K562 (cell line): ENCODE measurements around the gene ICA1. TPM values are rescaled to one million over a fixed set of nuclear protein-coding genes. Genes with fewer than 3 reads are reported as not detected.

ENCODE experiments used
- CREBBP ChIP-seq: IDR thresholded peaks from one replicate; pipeline ENCODE4 v1.6.1; 2012; ENCODE audit warnings: low read depth, mild to moderate bottlenecking, control low read depth, inconsistent platforms, low read length
- CSDE1 ChIP-seq, 2 experiments: fragments of 450-650 bp; IDR thresholded peaks; 2 replicates each; pipeline ENCODE4 v1.6.1; 2016; ENCODE audit warnings: mild to moderate bottlenecking in 1 of 2
- RBM39 ChIP-seq: fragments of 200-400 bp; formaldehyde crosslinking; optimal IDR thresholded peaks from 2 replicates; pipeline ENCODE3; 2018; ENCODE audit warnings: low read depth, low read length
- TAL1 ChIP-seq: fragments of 450-650 bp; IDR thresholded peaks from 2 replicates; pipeline ENCODE4 v1.6.1; 2016; ENCODE audit warnings: mild to moderate bottlenecking
- TOE1 ChIP-seq, 2 experiments: fragments of 450-650 bp in 1 of 2; sonication (generic) in 1 of 2; formaldehyde crosslinking in 1 of 2; IDR thresholded peaks; 2 replicates each; pipeline versions ENCODE4 v1.7.1 to v1.8.0; 2016 to 2022; ENCODE audit warnings: borderline replicate concordance in 2 of 2, mild to moderate bottlenecking in 2 of 2, antibody characterized with exemption in 1 of 2, inconsistent platforms in 1 of 2, low read depth in 1 of 2, missing genetic modification reagents in 1 of 2, moderate library complexity in 1 of 2
- YY1 ChIP-seq, 3 experiments: IDR thresholded peaks; 2 replicates each; pipeline ENCODE4 v1.6.1; 2011; ENCODE audit warnings: low read length in 2 of 3, mild to moderate bottlenecking in 2 of 3, moderate library complexity in 2 of 3, borderline replicate concordance in 1 of 3, control low read depth in 1 of 3, low read depth in 1 of 3; ENCODE audit not compliant: insufficient read depth in 3 of 3, insufficient replicate concordance in 2 of 3, control insufficient read depth in 1 of 3, insufficient read length in 1 of 3; ENCODE audit errors: extremely low read depth in 1 of 3
- ZBTB17 ChIP-seq: fragments of 450-650 bp; formaldehyde crosslinking; IDR thresholded peaks from 2 replicates; pipeline ENCODE4 v1.4.0; 2020; ENCODE audit warnings: mild to moderate bottlenecking
- ZNF184 ChIP-seq: sonication (generic); formaldehyde crosslinking; IDR thresholded peaks from 2 replicates; pipeline ENCODE4 v1.5.0; 2020; ENCODE audit warnings: missing genetic modification reagents
- ZNF217 ChIP-seq: sonication (generic); formaldehyde crosslinking; IDR thresholded peaks from 2 replicates; pipeline ENCODE4 v1.8.0; 2022; ENCODE audit warnings: mild to moderate bottlenecking, missing genetic modification reagents
- polyA plus RNA-seq, 8 experiments: library from polyadenylated mRNA; depleted of rRNA in 4 of 8; stranded (reverse) in 5 of 8; unstranded in 3 of 8; fragments of >200 nt; fragmentation: Nextera tagmentation in 2 of 8; fragmentation: Illumina TruSeq in 1 of 8; extraction: Ambion mirVana in 2 of 8; extraction: Trizol in 1 of 8; gene quantifications; 2 replicates each; pipeline versions ENCODE4 v1.2.1 to v1.2.3, GENCODE V29; 2011 to 2014; ENCODE audit warnings: inconsistent platforms in 1 of 8, missing spikeins in 1 of 8
- total RNA-seq, 7 experiments: library from RNA; depleted of rRNA in 6 of 7; stranded (reverse); fragments of >200 nt in 6 of 7; fragmentation: Illumina TruSeq in 2 of 7; extraction: Trizol in 2 of 7; gene quantifications; 2 replicates each; pipeline versions ENCODE4 v1.2.1 to v1.2.3, GENCODE V29; 2011 to 2021; ENCODE audit warnings: low replicate concordance in 1 of 7
- TF ChIP-seq, protein P1 (sequence below): sonication (generic); formaldehyde crosslinking; IDR thresholded peaks from 2 replicates; pipeline ENCODE4 v1.8.0; 2022; ENCODE audit warnings: mild to moderate bottlenecking, missing genetic modification reagents
- TF ChIP-seq, protein P2 (sequence below): fragments of 450-650 bp; IDR thresholded peaks from 2 replicates; pipeline ENCODE4 v1.6.1; 2018; ENCODE audit not compliant: partially characterized antibody
- TF ChIP-seq, protein P3 (sequence below), 3 experiments: IDR thresholded peaks in 2 of 3; conservative IDR thresholded peaks in 1 of 3; 2 replicates each; pipeline ENCODE4 v1.5.1; 2011 to 2012; ENCODE audit warnings: low read length in 3 of 3, mild to moderate bottlenecking in 3 of 3, control low read depth in 2 of 3, improper control_type of control experiment in 1 of 3, inconsistent platforms in 1 of 3, low read depth in 1 of 3, mixed read lengths in 1 of 3, moderate library complexity in 1 of 3; ENCODE audit not compliant: insufficient read depth in 2 of 3
- TF ChIP-seq, protein P4 (sequence below): fragments of 450-650 bp; IDR thresholded peaks from 2 replicates; pipeline ENCODE4 v1.7.0; 2016; ENCODE audit warnings: borderline replicate concordance

Gene ICA1
- total and polyA plus RNA-seq, 9 of the 15 experiments (the other 6 are each of a cell fraction or from before 2014, with no cell fraction given), result 7.1 to 22.3 (median 16.4) TPM

DNA sequence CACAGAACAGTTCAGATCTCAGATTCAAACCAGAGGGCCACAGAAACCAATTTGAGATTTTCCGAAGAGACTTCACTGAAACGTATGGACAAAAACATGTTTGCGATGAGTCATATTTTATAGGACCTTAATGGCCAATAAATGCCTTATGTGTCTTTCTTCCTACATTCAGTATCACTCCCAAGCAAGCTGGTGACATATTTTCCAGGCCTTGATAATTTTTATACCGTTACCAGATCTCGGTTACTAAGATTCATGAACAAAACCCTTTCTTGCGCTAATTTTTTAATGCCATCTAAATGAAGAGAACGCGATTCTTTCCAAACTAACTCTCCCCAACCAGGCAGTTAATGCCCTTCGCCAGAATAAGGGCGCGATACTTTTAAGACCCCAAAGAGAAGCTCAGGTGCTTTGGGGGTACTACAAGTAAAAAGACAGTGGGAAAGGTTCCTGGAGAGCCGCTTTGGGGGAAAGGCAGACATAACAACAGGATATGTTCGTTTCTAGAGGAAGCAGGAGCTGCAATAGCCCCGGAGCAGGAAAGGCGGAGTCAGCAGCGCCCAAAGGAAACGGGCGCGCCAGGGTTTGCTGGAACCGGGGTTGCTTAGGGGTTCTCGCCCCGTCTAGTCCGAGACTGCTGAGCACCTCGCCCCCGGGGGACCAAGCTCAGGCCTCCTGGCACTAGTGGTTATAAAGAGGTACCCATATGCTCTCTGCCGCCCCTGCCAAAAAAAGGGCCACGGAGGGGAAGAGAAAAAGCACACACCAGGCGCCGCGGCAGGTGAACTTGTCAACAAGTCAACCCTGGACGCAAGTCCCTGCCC lies 884 bp downstream of the ICA1 start (continued):
- no peak for TF ChIP-seq ZBTB17 (CRISPR knock-in tag)
- peak in 1 of 3 experiments; percentile 22 for TF ChIP-seq YY1 (IDR thresholded peaks at IDR 0.05; ENCODE audit: borderline replicate concordance in 1 of 3, control insufficient read depth in 1 of 3, extremely low read depth in 1 of 3, insufficient read depth in 3 of 3, insufficient read length in 1 of 3, insufficient replicate concordance in 2 of 3, low read depth in 1 of 3, low read length in 2 of 3)
- TF ChIP-seq TAL1, result no peak
- TF ChIP-seq, protein P1, sequence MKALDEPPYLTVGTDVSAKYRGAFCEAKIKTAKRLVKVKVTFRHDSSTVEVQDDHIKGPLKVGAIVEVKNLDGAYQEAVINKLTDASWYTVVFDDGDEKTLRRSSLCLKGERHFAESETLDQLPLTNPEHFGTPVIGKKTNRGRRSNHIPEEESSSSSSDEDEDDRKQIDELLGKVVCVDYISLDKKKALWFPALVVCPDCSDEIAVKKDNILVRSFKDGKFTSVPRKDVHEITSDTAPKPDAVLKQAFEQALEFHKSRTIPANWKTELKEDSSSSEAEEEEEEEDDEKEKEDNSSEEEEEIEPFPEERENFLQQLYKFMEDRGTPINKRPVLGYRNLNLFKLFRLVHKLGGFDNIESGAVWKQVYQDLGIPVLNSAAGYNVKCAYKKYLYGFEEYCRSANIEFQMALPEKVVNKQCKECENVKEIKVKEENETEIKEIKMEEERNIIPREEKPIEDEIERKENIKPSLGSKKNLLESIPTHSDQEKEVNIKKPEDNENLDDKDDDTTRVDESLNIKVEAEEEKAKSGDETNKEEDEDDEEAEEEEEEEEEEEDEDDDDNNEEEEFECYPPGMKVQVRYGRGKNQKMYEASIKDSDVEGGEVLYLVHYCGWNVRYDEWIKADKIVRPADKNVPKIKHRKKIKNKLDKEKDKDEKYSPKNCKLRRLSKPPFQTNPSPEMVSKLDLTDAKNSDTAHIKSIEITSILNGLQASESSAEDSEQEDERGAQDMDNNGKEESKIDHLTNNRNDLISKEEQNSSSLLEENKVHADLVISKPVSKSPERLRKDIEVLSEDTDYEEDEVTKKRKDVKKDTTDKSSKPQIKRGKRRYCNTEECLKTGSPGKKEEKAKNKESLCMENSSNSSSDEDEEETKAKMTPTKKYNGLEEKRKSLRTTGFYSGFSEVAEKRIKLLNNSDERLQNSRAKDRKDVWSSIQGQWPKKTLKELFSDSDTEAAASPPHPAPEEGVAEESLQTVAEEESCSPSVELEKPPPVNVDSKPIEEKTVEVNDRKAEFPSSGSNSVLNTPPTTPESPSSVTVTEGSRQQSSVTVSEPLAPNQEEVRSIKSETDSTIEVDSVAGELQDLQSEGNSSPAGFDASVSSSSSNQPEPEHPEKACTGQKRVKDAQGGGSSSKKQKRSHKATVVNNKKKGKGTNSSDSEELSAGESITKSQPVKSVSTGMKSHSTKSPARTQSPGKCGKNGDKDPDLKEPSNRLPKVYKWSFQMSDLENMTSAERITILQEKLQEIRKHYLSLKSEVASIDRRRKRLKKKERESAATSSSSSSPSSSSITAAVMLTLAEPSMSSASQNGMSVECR (CRISPR knock-in tag), result no peak
- TF ChIP-seq, protein P2, sequence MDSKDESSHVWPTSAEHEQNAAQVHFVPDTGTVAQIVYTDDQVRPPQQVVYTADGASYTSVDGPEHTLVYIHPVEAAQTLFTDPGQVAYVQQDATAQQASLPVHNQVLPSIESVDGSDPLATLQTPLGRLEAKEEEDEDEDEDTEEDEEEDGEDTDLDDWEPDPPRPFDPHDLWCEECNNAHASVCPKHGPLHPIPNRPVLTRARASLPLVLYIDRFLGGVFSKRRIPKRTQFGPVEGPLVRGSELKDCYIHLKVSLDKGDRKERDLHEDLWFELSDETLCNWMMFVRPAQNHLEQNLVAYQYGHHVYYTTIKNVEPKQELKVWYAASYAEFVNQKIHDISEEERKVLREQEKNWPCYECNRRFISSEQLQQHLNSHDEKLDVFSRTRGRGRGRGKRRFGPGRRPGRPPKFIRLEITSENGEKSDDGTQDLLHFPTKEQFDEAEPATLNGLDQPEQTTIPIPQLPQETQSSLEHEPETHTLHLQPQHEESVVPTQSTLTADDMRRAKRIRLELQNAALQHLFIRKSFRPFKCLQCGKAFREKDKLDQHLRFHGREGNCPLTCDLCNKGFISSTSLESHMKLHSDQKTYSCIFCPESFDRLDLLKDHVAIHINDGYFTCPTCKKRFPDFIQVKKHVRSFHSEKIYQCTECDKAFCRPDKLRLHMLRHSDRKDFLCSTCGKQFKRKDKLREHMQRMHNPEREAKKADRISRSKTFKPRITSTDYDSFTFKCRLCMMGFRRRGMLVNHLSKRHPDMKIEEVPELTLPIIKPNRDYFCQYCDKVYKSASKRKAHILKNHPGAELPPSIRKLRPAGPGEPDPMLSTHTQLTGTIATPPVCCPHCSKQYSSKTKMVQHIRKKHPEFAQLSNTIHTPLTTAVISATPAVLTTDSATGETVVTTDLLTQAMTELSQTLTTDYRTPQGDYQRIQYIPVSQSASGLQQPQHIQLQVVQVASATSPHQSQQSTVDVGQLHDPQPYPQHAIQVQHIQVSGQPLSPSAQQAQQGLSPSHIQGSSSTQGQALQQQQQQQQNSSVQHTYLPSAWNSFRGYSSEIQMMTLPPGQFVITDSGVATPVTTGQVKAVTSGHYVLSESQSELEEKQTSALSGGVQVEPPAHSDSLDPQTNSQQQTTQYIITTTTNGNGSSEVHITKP, result no peak
- TF ChIP-seq, protein P3, sequence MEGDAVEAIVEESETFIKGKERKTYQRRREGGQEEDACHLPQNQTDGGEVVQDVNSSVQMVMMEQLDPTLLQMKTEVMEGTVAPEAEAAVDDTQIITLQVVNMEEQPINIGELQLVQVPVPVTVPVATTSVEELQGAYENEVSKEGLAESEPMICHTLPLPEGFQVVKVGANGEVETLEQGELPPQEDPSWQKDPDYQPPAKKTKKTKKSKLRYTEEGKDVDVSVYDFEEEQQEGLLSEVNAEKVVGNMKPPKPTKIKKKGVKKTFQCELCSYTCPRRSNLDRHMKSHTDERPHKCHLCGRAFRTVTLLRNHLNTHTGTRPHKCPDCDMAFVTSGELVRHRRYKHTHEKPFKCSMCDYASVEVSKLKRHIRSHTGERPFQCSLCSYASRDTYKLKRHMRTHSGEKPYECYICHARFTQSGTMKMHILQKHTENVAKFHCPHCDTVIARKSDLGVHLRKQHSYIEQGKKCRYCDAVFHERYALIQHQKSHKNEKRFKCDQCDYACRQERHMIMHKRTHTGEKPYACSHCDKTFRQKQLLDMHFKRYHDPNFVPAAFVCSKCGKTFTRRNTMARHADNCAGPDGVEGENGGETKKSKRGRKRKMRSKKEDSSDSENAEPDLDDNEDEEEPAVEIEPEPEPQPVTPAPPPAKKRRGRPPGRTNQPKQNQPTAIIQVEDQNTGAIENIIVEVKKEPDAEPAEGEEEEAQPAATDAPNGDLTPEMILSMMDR (IDR thresholded peaks at IDR 0.05 in 2 of 3, conservative IDR thresholded peaks at IDR 0.05 in 1 of 3; ENCODE audit: insufficient read depth in 2 of 3, low read depth in 1 of 3, low read length in 3 of 3), result no peak
- TF ChIP-seq TOE1 (IDR thresholded peaks at IDR 0.05; ENCODE audit: borderline replicate concordance), result 0 out of 2 replicates have a peak, but pooled peaks have one; percentile 25
- TF ChIP-seq TOE1 (CRISPR knock-in tag; IDR thresholded peaks at IDR 0.05; ENCODE audit: borderline replicate concordance, low read depth), result no peak
- no peak for TF ChIP-seq CSDE1 (IDR thresholded peaks at IDR 0.05)
- no peak for TF ChIP-seq ZNF184 (CRISPR knock-in tag)
- no peak for TF ChIP-seq CREBBP
- TF ChIP-seq RBM39, result peak; percentile 38
- TF ChIP-seq, protein P4, sequence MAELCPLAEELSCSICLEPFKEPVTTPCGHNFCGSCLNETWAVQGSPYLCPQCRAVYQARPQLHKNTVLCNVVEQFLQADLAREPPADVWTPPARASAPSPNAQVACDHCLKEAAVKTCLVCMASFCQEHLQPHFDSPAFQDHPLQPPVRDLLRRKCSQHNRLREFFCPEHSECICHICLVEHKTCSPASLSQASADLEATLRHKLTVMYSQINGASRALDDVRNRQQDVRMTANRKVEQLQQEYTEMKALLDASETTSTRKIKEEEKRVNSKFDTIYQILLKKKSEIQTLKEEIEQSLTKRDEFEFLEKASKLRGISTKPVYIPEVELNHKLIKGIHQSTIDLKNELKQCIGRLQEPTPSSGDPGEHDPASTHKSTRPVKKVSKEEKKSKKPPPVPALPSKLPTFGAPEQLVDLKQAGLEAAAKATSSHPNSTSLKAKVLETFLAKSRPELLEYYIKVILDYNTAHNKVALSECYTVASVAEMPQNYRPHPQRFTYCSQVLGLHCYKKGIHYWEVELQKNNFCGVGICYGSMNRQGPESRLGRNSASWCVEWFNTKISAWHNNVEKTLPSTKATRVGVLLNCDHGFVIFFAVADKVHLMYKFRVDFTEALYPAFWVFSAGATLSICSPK, result no peak
- TF ChIP-seq ZNF217 (CRISPR knock-in tag), result no peak
